CD14-positive monocyte (primary cell): ENCODE data around the gene SHE. TPM values are rescaled to one million over a fixed set of nuclear protein-coding genes. Genes with fewer than 3 reads are reported as not detected.

Experiments
- DNase-seq, 3 donors: peaks; one replicate each; pipeline ENCODE4 v3.0.0-alpha.2; 2011 to 2022
- H2AFZ ChIP-seq: 2 replicates; pipeline ENCODE4 v1.6.0; 2012; ENCODE audit warnings: mild to moderate bottlenecking, low read depth, low read length, inconsistent platforms; ENCODE audit not compliant: insufficient read depth, poor library complexity, severe bottlenecking
- H3K27ac ChIP-seq, 2 donors: 1 replicate in 1 of 2; 2 replicates in 1 of 2; pipeline ENCODE4 v1.5.1; 2012 to 2013; ENCODE audit warnings: low read length in 2 of 2, control low read depth in 1 of 2, inconsistent platforms in 1 of 2, low read depth in 1 of 2, mild to moderate bottlenecking in 1 of 2
- H3K27me3 ChIP-seq, 2 donors: one replicate each; pipeline versions ENCODE4 v1.6.0 to v1.6.1; 2011 to 2013; ENCODE audit warnings: low read length in 2 of 2; ENCODE audit not compliant: control insufficient read depth in 2 of 2, insufficient read depth in 2 of 2
- H3K36me3 ChIP-seq, 2 donors: replicated peaks in 1 of 2; 1 replicate in 1 of 2; 2 replicates in 1 of 2; pipeline versions ENCODE4 v1.5.1 to v1.6.1; 2012 to 2013; ENCODE audit warnings: low read length in 2 of 2, control low read depth in 1 of 2, inconsistent platforms in 1 of 2, mild to moderate bottlenecking in 1 of 2; ENCODE audit not compliant: insufficient read depth in 2 of 2, control insufficient read depth in 1 of 2
- H3K4me1 ChIP-seq, 2 donors: 1 replicate in 1 of 2; 2 replicates in 1 of 2; pipeline versions ENCODE4 v1.5.1 to v1.6.1; 2012 to 2013; ENCODE audit warnings: low read length in 2 of 2, control low read depth in 1 of 2, inconsistent platforms in 1 of 2, mild to moderate bottlenecking in 1 of 2, moderate library complexity in 1 of 2; ENCODE audit not compliant: insufficient read depth in 2 of 2, control insufficient read depth in 1 of 2
- H3K4me2 ChIP-seq: replicated peaks from 2 replicates; pipeline ENCODE3; 2012; ENCODE audit warnings: low read length, moderate library complexity, mild to moderate bottlenecking; ENCODE audit not compliant: poor library complexity, severe bottlenecking; ENCODE audit errors: extremely low read depth
- H3K4me3 ChIP-seq, 3 experiments: fragments of 200-600 bp in 1 of 3; sonication (generic) in 1 of 3; replicated peaks in 1 of 3; 1 replicate in 2 of 3; 2 replicates in 1 of 3; pipeline ENCODE4 v1.5.1; 2011 to 2013; ENCODE audit warnings: low read length in 3 of 3, mild to moderate bottlenecking in 3 of 3, control low read depth in 2 of 3, low read depth in 2 of 3, inconsistent platforms in 1 of 3, moderate library complexity in 1 of 3
- H3K79me2 ChIP-seq: 2 replicates; pipeline ENCODE4 v1.6.0; 2012; ENCODE audit warnings: mild to moderate bottlenecking, control low read depth, inconsistent platforms, low read length, moderate library complexity; ENCODE audit not compliant: insufficient read depth
- H3K9ac ChIP-seq: 2 replicates; pipeline ENCODE4 v1.6.0; 2017; ENCODE audit warnings: low read length, mild to moderate bottlenecking; ENCODE audit not compliant: insufficient read depth, poor library complexity, severe bottlenecking
- H3K9me3 ChIP-seq, 2 donors: replicated peaks in 1 of 2; 1 replicate in 1 of 2; 2 replicates in 1 of 2; pipeline versions ENCODE4 v1.5.1 to v1.6.1; 2012 to 2013; ENCODE audit warnings: low read length in 2 of 2, control low read depth in 1 of 2; ENCODE audit not compliant: control insufficient read depth in 1 of 2, insufficient read depth in 1 of 2
- H4K20me1 ChIP-seq: 2 replicates; pipeline ENCODE4 v1.6.0; 2012; ENCODE audit warnings: mild to moderate bottlenecking, low read length, control low read depth, moderate library complexity; ENCODE audit not compliant: insufficient read depth
- H3K27ac Mint-ChIP-seq, 7 donors: one replicate each; pipeline ENCODE4 v1.8.0; 2020; ENCODE audit warnings: mild to moderate bottlenecking in 7 of 7, mixed read lengths in 7 of 7, moderate library complexity in 6 of 7, inconsistent platforms in 2 of 7
- H3K27me3 Mint-ChIP-seq, 3 donors: one replicate each; pipeline ENCODE4 v1.8.0; 2021 to 2022; ENCODE audit warnings: low read depth in 3 of 3, mild to moderate bottlenecking in 3 of 3, mixed read lengths in 3 of 3, moderate library complexity in 3 of 3, inconsistent platforms in 1 of 3
- H3K36me3 Mint-ChIP-seq, 2 donors: one replicate each; pipeline ENCODE4 v1.8.0; 2020; ENCODE audit warnings: mixed read lengths in 2 of 2, inconsistent platforms in 1 of 2, mild to moderate bottlenecking in 1 of 2
- H3K4me1 Mint-ChIP-seq: one replicate; pipeline ENCODE4 v1.8.0; 2020; ENCODE audit warnings: mild to moderate bottlenecking, mixed read lengths
- H3K4me3 Mint-ChIP-seq, 2 donors: one replicate each; pipeline ENCODE4 v1.8.0; 2020; ENCODE audit warnings: mild to moderate bottlenecking in 2 of 2, mixed read lengths in 2 of 2, moderate library complexity in 1 of 2
- H3K9me3 Mint-ChIP-seq, 7 donors: one replicate each; pipeline ENCODE4 v1.8.0; 2020 to 2022; ENCODE audit warnings: mixed read lengths in 7 of 7, mild to moderate bottlenecking in 6 of 7, moderate library complexity in 6 of 7, inconsistent platforms in 2 of 7
- WGBS: methylation state at CpG from one replicate; pipeline ENCODE4 v1.1.5; 2013; ENCODE audit warnings: missing lambda C conversion rate; ENCODE audit not compliant: insufficient coverage; 5-methylcytosine and 5-hydroxymethylcytosine counted together
- intact Hi-C, 2 donors: fragments of 100-400 bp; cut with micrococcal nuclease; formaldehyde crosslinking; loops; one replicate each; pipeline versions ENCODE4 v1.15.0 to v1.15.1; 2023
- polyA plus RNA-seq, 3 donors: library from polyadenylated mRNA; depleted of rRNA in 1 of 3; unstranded in 2 of 3; stranded (reverse) in 1 of 3; fragments of 300-500 nt in 2 of 3; fragments of >200 nt in 1 of 3; fragmentation: Illumina TruSeq in 2 of 3; gene quantifications; 1 replicate in 2 of 3; 2 replicates in 1 of 3; pipeline ENCODE4 v1.2.3, GENCODE V29; 2012 to 2021
- TF ChIP-seq, protein P1 (sequence below): fragments of 200-600 bp; IDR thresholded peaks from one replicate; pipeline ENCODE4 v1.8.0; 2022; ENCODE audit warnings: antibody characterized with exemption, mild to moderate bottlenecking

SHE gene
- polyA plus RNA-seq, 3 donors, result not detected

DNA sequence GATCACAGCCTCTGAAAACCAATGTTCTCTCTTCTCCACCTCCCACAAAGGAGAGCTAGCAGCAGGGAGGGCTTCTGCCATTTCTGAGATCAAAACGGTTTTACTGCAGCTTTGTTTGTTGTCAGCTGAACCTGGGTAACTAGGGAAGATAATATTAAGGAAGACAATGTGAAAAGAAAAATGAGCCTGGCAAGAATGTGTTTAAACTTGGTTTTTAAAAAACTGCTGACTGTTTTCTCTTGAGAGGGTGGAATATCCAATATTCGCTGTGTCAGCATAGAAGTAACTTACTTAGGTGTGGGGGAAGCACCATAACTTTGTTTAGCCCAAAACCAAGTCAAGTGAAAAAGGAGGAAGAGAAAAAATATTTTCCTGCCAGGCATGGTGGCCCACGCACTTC, 36.0 kb downstream of the SHE start:
- no peak for DNase-seq
- intact Hi-C loops, result loop anchor here in 1 of 2 donors (2.0 kb wide), 1 partner anchor 13 kb away; no protein-coding TSS in a partner anchor
- H3K27ac Mint-ChIP-seq, result peak overlapping the region; percentile 68 to 91 (median 85)
- peaks cover 57 to 72% of the 10 kb centered on the region in 2 donors for H3K36me3 Mint-ChIP-seq
- H3K9me3 ChIP-seq, result no peaks in the 10 kb centered on the region
- peaks cover 33 to 39% of the 10 kb centered on the region in 2 donors for H3K4me1 ChIP-seq
- H3K4me3 ChIP-seq, result no peak overlapping the region
- H3K4me2 ChIP-seq, result no peak overlapping the region
- H4K20me1 ChIP-seq, result peaks cover 74% of the 10 kb centered on the region
- no peaks in the 10 kb centered on the region for H3K9me3 Mint-ChIP-seq
- no CpG with 5 or more reads among the region's 3 CpGs for WGBS
- H2AFZ ChIP-seq, result no peak overlapping the region
- H3K4me1 Mint-ChIP-seq, result peaks cover 48% of the 10 kb centered on the region
- H3K9ac ChIP-seq, result peak overlapping the region; percentile 0
- H3K27ac ChIP-seq, result peak overlapping the region; percentile 53 to 76
- no peaks in the 10 kb centered on the region for H3K27me3 Mint-ChIP-seq
- TF ChIP-seq, protein P1, sequence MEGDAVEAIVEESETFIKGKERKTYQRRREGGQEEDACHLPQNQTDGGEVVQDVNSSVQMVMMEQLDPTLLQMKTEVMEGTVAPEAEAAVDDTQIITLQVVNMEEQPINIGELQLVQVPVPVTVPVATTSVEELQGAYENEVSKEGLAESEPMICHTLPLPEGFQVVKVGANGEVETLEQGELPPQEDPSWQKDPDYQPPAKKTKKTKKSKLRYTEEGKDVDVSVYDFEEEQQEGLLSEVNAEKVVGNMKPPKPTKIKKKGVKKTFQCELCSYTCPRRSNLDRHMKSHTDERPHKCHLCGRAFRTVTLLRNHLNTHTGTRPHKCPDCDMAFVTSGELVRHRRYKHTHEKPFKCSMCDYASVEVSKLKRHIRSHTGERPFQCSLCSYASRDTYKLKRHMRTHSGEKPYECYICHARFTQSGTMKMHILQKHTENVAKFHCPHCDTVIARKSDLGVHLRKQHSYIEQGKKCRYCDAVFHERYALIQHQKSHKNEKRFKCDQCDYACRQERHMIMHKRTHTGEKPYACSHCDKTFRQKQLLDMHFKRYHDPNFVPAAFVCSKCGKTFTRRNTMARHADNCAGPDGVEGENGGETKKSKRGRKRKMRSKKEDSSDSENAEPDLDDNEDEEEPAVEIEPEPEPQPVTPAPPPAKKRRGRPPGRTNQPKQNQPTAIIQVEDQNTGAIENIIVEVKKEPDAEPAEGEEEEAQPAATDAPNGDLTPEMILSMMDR, result no peak
- no peak overlapping the region for H3K4me3 Mint-ChIP-seq
- H3K79me2 ChIP-seq, result peaks cover 27% of the 10 kb centered on the region
- H3K27me3 ChIP-seq, result no peaks in the 10 kb centered on the region
- peaks cover 33 to 61% of the 10 kb centered on the region in 2 donors for H3K36me3 ChIP-seq

DNA sequence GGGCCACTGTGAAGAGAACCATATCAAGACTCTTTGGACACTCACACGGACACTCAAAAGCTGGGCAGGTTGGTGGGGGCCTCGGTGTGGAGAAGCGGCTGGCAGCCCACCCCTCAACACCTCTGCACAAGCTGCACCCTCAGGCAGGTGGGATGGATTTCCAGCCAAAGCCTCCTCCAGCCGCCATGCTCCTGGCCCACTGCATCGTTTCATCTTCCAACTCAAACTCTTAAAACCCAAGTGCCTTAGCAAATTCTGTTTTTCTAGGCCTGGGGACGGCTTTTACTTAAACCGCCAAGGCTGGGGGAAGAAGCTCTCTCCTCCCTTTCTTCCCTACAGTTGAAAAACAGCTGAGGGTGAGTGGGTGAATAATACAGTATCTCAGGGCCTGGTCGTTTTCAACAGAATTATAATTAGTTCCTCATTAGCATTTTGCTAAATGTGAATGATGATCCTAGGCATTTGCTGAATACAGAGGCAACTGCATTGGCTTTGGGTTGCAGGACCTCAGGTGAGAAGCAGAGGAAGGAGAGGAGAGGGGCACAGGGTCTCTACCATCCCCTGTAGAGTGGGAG, 36.5 kb downstream of the SHE start:
- Histone ChIP-seq H3K9me3 (no peaks in the 10 kb centered on the region), H3K4me1 (peaks cover 33 to 39% of the 10 kb centered on the region in 2 donors), H3K27me3 (no peaks in the 10 kb centered on the region), H3K36me3 (peaks cover 38 to 66% of the 10 kb centered on the region in 2 donors), H2AFZ (no peak overlapping the region), H3K4me2 (no peak overlapping the region), H3K27ac (peak overlapping the region; percentile 53 to 76), H3K4me3 (no peak overlapping the region), H4K20me1 (peaks cover 74% of the 10 kb centered on the region), H3K79me2 (peaks cover 27% of the 10 kb centered on the region), H3K9ac (peak overlapping the region; percentile 0)
- DNase-seq, result no peak
- H3K27ac Mint-ChIP-seq, result peak overlapping the region; percentile 68 to 91 (median 85)
- peaks cover 61 to 77% of the 10 kb centered on the region in 2 donors for H3K36me3 Mint-ChIP-seq
- H3K9me3 Mint-ChIP-seq, result no peaks in the 10 kb centered on the region
- H3K4me3 Mint-ChIP-seq, result no peak overlapping the region
- peaks cover 46% of the 10 kb centered on the region for H3K4me1 Mint-ChIP-seq
- WGBS, result 98% methylated on average over 4 of the region's 8 CpGs
- TF ChIP-seq, protein P1, result no peak
- no peaks in the 10 kb centered on the region for H3K27me3 Mint-ChIP-seq
- intact Hi-C loops, result loop anchor here in 1 of 2 donors (2.0 kb wide), 1 partner anchor 13 kb away; no protein-coding TSS in a partner anchor
